Neural crest cell (in vitro differentiated cells): Measurements from ENCODE around the gene TUBB4A. TPM values are rescaled to one million over a fixed set of nuclear protein-coding genes. Genes with fewer than 3 reads are reported as not detected.

Source experiments
- DNase-seq: peaks from one replicate; pipeline ENCODE4 v3.0.0; 2021; ENCODE audit warnings: low read depth, mixed read lengths, low spot score
- H3K27ac Mint-ChIP-seq: one replicate; pipeline ENCODE4 v1.8.0; 2021; ENCODE audit warnings: mild to moderate bottlenecking, mixed read lengths; ENCODE audit not compliant: unreplicated experiment
- H3K27me3 Mint-ChIP-seq: 2 replicates; pipeline ENCODE4 v1.8.0; 2021; ENCODE audit warnings: low read depth, mild to moderate bottlenecking, mixed read lengths
- H3K36me3 Mint-ChIP-seq: 2 replicates; pipeline ENCODE4 v1.8.0; 2021; ENCODE audit warnings: low read depth, mild to moderate bottlenecking, mixed read lengths
- H3K4me1 Mint-ChIP-seq: 2 replicates; pipeline ENCODE4 v1.8.0; 2021; ENCODE audit warnings: mixed read lengths
- H3K4me3 Mint-ChIP-seq: one replicate; pipeline ENCODE4 v1.8.0; 2021; ENCODE audit warnings: mild to moderate bottlenecking, mixed read lengths
- H3K9me3 Mint-ChIP-seq: 2 replicates; pipeline ENCODE4 v1.8.0; 2021; ENCODE audit warnings: mixed read lengths
- CTCF ChIP-seq: fragments of 200-600 bp; sonication (generic); conservative IDR thresholded peaks from 2 replicates; pipeline ENCODE4 v1.5.0; 2021; ENCODE audit warnings: antibody characterized with exemption, mild to moderate bottlenecking
- total RNA-seq: library from RNA; stranded (reverse); gene quantifications from 2 replicates; pipeline ENCODE4 v1.2.1, GENCODE V29; 2021

Gene TUBB4A
- total RNA-seq, 1 donor from 2014 or later, result 39.9 TPM

GRCh38 chr19:6459262-6460098 is 42.6 kb downstream of the TUBB4A start, which contains the start of gene SLC25A23:
Gene SLC25A23, minus strand, starts transcription at chr19:6459792. Its CDS starts 164 bp downstream, at chr19:6459628.
- H3K36me3 Mint-ChIP-seq, result peaks cover 19% of the 10 kb centered on the region
- H3K4me1 Mint-ChIP-seq, result peaks cover 24% of the 10 kb centered on the region
- H3K27ac Mint-ChIP-seq, result peak within 1 kb of the TSS; percentile 4
- H3K9me3 Mint-ChIP-seq, result peaks cover 4% of the 10 kb centered on the region
- no peak for TF ChIP-seq CTCF
- DNase-seq, result peak; percentile 68
- H3K27me3 Mint-ChIP-seq, result peaks cover 29% of the 10 kb centered on the region
- peak within 1 kb of the TSS; percentile 93 for H3K4me3 Mint-ChIP-seq

- Mint-ChIP-seq H3K27me3 (peaks cover 22% of the 10 kb centered on the region), H3K4me3 (peak overlapping the region; percentile 89), H3K4me1 (peaks cover 24% of the 10 kb centered on the region), H3K9me3 (peaks cover 4% of the 10 kb centered on the region), H3K36me3 (peaks cover 24% of the 10 kb centered on the region), H3K27ac (no peak overlapping the region)
- TF ChIP-seq CTCF, result no peak
- no peak for DNase-seq
Observed at GRCh38 chr19:6458695-6459261, 43.3 kb downstream of the TUBB4A start.

- DNase-seq, result no peak
- no peak for TF ChIP-seq CTCF
- peaks cover 7% of the 10 kb centered on the region for H3K9me3 Mint-ChIP-seq
- H3K27me3 Mint-ChIP-seq, result peaks cover 16% of the 10 kb centered on the region
- H3K4me3 Mint-ChIP-seq, result peak overlapping the region; percentile 89
- H3K36me3 Mint-ChIP-seq, result peaks cover 31% of the 10 kb centered on the region
- H3K4me1 Mint-ChIP-seq, result peaks cover 24% of the 10 kb centered on the region
- H3K27ac Mint-ChIP-seq, result no peak overlapping the region
Observed at GRCh38 chr19:6457958-6458694, 44.0 kb downstream of the TUBB4A start.

GRCh38 chr19:6455924-6456323 is 46.2 kb downstream of the TUBB4A start:
- DNase-seq, result no peak
- H3K4me1 Mint-ChIP-seq, result peaks cover 20% of the 10 kb centered on the region
- H3K27me3 Mint-ChIP-seq, result peaks cover 3% of the 10 kb centered on the region
- H3K27ac Mint-ChIP-seq, result no peak overlapping the region
- H3K4me3 Mint-ChIP-seq, result peak overlapping the region; percentile 41
- peaks cover 39% of the 10 kb centered on the region for H3K36me3 Mint-ChIP-seq
- TF ChIP-seq CTCF, result no peak
- H3K9me3 Mint-ChIP-seq, result peaks cover 7% of the 10 kb centered on the region

- H3K4me1 Mint-ChIP-seq, result peaks cover 10% of the 10 kb centered on the region
- H3K27ac Mint-ChIP-seq, result no peak overlapping the region
- no peak overlapping the region for H3K4me3 Mint-ChIP-seq
- no peaks in the 10 kb centered on the region for H3K27me3 Mint-ChIP-seq
- TF ChIP-seq CTCF, result no peak
- H3K36me3 Mint-ChIP-seq, result peaks cover 41% of the 10 kb centered on the region
- no peak for DNase-seq
- peaks cover 7% of the 10 kb centered on the region for H3K9me3 Mint-ChIP-seq
Observed at GRCh38 chr19:6453951-6454565, 48.1 kb downstream of the TUBB4A start.
